Dedifferentiated amniotic fluid mesenchymal stem cell (primary cell): ENCODE measurements around the gene AKNAD1.

Experiments
- DNase-seq: peaks from one replicate; pipeline ENCODE4 v3.0.0-alpha.2; 2016; ENCODE audit errors: extremely low spot score

Gene AKNAD1

DNA sequence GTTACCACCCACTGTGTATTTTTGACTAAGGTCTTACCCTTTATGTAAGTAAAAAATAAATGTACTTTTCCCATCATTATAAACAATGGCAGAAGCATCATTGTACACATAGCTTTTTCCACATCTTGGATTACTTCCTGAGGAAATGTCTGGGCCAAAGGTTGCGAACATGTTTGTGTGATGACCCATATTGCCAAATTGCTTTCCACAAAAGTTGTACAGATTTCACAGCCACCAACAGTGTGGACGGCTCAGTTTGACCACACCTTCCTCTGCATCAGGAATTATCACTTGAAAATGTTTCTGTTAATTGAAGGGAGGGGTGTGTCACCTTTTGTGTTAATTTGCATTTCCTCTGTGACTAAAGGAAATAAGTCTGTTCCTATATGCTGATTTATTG lies 25.7 kb downstream of the AKNAD1 start:
- peak; percentile 43 for DNase-seq

DNA sequence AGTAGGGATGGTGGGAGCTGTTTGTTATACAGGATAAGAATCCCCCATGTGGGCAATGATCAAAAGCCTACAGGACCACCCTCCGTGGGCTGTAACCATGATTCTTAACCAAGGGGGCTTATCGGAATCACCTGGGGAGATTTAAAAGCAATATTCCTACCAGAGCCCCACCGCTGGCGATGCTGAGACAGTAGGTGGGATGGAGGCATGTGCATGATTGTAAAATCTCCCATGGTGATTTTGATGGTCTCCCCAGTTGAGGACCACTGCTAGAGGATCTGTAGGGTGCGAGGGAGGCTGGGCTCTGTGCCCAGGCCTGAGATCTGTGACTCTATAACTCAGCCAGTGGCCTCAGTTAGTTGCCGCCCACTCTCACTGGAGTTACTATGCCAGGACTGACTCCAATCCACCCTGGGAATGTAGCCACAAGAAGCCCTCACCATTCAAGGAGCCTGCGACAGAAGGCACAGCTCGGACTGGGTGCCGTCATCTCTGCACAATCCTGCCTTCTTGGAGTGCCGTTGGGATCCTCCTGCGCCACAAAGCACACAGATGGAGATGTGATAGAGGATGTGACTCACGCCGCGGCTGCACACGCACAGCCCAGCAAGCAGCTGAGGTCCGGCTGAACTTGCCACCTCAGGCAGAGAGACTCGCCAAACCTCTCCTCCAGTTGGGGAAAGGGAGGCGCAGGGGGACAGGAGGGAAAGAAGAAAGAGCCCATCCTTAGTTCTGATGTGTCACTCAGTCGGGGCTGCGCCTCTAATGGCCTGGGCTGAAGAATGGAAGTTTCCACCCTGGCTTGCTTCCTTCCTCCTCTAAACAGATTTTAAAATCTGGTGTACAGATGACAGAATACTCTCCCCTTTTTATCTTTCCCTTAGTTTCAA lies 26.5 kb downstream of the AKNAD1 start:
- peak; percentile 84 for DNase-seq

DNA sequence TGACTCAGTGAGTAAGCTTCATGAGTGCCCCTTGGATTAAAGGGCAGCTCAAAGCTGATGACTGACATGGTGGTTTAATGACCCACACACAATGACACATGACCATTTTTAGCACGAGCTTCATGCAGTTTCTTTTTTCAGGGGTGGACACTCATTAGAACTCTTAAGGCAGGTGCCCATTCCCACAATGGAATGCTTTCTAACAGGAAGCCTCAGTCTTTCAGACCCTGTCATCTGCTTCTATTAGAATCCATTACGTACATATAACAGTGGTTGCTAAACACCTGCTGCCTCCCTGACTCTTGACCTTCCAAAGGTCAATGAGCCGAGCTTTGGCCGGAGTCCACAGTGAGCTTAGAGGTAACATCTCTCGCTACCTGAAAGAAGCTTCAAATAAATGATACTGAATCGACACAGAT lies 27.4 kb downstream of the AKNAD1 start:
- no peak for DNase-seq

DNA sequence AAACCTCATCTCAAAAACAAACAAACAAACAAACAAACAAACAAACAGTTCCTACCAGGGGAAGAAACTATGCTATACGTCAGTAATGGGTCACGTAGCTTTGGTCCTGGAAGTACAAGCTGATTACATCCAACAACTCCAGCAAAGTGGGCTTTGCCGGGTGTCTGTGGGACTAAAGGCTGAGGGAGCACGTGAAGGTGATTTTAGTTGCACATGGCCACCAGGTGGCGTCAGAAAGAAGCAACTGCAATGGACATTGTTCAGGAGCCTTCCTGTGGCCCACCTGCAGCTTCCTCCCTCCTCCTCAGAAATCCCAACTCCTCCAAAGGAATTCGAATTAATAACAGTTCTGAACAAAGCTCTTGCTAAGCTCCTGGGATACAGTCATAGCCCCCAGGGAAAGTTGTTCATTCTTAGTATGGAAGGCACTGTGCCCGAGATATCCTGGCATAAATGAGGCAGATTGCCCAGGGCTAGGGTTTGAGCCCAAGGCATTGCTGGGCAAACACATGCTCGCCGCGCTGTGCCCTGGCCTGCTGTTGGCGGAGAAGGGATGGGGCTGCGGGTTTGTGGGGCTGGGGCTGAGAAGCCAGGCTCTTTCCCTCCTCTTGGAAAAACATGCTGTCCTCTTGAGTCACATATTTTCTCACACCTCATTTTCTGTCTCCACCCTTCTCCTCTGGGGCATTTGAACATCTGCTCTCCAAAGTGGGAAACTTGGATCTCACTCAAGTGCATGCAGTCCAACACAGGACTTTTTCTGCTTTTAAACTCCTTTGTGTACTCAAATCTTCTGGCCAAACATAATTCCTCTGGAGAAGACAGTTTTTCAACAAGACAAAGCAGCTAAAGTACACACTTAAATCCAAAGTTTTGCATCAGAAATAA lies 28.6 kb downstream of the AKNAD1 start:
- peak; percentile 79 for DNase-seq

DNA sequence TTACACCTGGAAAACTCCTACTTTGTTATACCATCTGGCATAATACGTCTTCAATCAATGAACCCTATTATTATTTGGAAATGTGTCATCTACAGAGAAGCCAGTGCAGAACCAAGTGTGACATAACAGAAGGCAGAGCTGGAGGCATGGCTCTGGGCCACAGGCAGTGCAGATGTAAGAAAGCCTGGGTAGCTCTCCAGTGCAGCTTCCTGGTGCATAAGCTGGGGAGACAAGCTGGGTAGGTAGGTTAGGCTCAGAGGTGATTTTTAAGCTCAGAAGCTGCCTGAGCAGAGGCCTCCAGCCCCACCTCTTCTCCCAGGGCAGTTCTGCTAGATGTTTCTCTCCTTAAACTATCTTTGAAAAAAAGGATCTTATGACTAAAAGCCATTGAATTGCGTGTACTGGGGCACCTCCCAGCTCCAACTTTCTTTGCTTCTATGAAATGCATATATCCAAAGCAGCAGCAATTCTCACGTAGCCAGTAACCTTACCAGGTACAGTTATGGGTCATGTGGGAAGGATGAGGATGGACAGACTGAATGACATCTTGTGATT lies 30.7 kb downstream of the AKNAD1 start:
- DNase-seq, result no peak

DNA sequence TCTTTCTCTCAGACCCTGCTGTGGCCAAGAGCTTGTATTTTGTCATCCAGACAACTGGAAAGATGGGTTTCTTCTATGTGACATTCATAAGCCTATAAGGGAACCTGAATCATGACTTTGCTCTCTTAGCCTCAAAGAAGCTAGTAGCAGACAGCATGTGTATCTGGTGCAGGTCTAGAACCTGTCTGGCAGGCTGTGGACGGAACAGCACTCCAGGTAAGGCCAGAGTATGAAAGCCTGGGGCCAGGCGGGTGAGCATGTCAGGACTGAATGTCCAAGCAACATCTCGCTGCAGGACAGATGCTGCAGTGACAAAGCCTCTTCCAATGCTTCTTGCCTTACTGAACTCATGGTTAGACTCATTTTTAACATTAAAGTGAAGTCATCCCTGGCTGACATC lies 32.8 kb downstream of the AKNAD1 start:
- no peak for DNase-seq

DNA sequence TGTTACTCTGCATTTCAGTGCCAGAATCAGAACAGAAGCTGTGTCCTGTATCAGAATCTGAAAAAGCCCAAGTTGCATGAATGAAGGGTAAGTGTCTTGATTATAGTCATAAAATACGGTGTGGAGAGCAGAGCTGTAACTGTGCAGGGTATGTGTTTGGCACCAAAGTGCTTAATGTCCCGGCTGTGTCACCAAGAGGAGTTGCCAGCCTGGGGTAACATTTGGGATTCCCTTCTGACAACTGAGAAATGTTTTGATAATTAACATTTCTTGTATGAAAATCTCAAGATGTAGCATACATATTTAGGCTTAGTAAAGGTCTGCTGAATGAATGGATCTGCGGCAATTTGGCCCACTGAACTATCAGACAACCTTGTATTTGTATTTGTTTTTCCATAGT lies 33.3 kb downstream of the AKNAD1 start:
- DNase-seq, result no peak

DNA sequence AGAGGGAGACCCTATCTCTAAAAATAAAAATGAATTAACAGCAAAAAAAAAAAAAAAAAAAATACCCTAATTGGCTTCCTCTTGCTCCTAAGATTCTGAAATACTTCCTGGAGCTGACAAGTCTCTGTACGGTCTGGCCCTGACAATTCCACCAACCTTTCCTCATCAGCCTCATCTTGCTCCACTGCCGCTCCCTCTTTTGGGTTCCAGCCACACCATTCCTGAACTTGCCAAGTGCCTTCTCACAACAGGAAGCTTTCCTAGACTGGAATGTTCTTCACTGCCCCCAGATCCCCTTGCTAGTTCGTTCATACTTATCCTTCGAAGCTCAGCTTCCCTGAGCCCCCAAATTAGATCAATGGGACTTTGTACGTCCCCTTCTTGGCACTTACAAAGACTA lies 37.0 kb downstream of the AKNAD1 start:
- DNase-seq, result no peak

DNA sequence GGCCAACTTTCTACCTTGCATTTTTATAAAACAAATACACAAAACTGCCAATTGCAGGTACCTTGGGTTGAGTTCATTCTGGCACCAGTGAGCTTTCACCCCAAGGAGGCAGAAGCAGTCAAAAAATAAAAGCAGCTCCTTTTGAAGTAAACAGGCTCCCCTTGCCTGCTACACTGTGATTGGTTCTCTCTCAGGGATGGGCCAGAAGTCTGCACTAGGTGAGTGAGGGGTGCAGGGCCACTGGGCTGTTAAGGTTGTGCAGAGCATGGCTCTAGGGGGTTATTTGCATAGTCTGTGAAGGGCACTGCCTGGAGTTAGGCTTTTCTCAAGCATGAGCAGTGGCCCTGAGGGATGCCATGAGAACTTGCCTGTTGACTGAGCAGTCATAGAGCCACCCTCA lies 39.1 kb downstream of the AKNAD1 start:
- DNase-seq, result no peak

DNA sequence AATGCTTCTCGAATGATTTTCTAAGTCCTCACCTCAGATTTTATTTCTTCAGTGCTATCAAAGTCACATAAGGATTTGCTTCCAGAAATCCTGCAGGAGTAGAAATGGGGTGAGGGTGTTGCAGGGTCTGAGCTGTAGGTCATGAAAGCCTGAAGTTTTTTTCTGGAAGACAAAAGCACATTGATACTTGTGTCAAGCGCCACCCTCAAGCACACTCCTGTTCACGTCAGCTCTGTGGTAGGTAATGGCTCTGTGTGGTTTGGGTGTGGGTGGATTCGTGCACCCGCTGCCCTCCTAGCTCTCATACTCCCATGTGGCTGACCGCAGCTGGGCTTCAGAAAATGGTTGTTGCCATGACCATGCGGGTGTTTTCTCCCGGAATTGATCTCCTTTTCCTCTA lies 39.9 kb downstream of the AKNAD1 start:
- DNase-seq, result no peak

DNA sequence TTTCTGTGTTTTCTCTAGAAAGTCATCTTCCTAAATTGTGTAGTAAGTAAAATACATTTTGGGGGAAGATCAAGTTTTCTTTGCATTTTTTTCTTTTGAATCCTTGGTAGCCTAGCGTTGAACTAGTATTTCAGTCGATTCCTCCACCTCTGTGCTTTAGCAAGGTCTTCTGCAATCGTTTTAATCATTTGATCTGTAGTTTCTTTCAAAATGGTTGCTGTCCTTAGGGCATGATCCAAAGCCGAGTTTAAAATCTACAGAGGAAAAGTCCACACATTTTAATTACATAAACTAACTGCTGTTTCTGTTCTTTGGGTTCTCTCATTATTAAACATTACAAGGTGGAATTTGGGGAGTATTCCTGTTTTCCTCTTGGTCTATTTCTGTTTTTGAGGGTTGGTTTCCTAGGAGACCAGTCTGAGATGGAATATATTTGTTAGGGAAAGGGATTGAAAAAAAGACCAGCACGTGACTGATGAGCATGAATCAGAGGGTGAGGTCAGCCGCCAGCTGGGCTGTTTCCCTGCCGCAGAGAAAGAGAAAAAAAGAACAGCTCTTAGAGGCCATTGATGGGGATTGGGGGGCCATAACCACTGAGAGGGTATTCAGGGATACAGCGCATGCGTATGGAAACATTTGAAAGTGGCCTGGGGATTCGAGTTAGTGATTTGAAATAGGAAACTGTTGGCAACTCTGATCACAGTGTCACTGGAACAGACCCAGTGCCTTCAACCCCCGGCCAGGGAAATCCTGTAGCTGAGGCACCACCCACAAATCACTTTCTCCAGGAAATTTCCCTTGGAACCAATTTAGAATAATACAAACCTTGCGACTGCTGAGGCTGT lies 40.6 kb downstream of the AKNAD1 start:
- DNase-seq, result peak; percentile 96

DNA sequence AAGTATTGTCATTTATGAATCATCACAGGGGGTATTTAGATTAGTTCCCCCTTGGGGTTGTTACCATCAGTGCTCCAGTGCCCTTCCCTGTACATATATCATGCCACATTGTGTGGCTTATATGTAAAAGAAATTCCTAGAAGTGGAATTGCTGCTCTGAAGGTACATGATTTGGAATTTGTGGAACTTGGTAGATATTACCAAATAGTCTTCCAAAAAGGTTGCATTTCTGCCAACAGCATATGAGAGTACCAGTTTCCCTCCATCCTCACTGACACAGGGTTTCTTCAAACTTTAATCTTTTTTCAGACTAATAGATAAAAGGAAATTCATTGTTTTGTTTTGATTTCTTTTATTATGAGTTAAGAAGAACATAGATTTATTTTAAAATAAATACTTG lies 41.3 kb downstream of the AKNAD1 start:
- DNase-seq, result no peak

DNA sequence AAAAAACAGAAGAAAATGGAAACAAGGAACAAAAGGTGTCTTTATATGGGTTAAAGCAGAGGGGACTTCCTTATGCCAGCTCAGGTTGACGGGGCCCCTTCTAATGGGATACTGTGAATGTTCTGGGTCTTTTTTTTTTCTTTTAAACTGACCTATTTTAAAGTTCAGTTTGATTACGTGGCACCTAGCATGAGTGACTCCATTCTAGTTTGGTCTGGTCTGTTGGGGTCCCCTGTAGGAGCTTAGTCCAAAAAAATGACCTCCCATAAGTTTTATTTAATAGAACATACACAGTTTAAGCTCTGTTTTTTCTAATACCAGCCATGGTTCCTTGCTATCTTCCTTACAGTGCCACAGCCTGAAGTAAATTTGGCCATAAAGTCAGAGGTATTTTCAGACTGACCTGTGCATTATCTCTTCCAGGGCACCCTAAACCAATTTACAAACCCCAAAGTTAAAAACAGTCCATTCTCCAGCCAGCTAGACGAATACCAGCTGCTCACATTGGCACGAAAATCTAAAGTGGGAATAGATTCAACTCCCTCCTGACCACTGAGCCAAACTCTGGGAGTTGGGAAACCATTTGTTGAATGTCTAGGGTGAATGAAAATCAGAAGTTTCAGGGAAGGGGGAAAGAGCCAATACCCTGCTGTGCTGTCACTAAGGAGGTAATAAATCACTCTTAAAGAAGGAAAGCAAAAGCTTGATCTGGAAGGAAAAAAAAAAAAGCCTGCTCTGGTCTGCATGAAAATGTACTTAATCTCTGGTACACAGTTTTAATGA lies 42.4 kb downstream of the AKNAD1 start:
- DNase-seq, result peak; percentile 38

DNA sequence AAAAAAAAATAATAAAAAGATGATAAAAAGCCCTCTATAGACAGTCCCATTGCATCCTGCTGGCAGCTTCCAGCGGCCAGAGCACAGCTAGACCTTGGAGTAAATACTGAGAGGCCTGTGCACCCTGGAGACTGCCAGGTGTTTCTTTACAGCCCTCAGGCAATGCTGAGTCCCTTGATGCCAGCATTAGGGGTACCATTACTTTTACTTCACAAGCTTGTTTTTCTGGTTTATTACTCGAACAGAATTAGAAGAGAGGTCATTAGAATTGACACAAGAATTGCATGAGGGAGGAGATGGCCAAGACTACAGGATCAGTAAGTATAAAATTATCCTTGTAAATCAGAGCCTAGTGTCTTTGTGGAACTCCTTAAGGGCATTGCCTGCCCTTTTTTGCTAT lies 43.6 kb downstream of the AKNAD1 start:
- DNase-seq, result no peak

DNA sequence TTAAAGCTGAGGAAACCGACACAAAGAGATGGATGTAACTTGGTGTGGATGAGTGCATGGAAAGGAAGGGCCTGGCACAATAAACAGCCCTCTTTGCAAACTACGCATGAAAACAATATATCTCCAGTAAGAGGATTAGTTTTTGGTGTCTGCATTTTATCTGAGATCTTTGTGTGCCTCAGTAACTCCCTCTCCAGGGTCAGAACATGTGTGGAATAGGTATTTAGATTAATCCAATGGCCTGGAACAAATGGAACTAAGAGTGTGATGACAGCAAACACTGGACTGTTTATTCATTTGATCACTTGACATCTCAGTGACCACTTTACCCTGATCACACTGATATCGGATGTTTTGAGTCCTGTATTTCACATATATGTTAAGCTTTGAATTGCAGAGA lies 45.3 kb downstream of the AKNAD1 start:
- no peak for DNase-seq

DNA sequence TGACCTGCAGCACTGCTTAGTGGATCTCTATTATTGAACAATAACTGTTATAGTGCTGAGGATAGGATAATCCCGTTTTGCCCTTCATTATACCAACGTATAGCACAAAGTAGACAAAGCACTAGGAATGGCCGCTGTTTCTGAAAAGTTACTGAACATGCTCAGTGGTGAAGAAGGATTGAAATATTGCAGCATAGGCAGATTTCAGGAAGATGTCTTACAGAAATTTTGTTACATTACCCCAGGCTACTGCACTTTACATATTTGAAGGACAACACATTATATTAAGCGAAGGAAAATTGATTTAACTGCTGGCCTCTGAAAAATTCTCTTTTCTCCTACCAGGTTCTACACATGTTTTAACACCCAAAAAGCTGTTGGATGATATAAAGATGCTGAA lies 48.5 kb downstream of the AKNAD1 start:
- no peak for DNase-seq

DNA sequence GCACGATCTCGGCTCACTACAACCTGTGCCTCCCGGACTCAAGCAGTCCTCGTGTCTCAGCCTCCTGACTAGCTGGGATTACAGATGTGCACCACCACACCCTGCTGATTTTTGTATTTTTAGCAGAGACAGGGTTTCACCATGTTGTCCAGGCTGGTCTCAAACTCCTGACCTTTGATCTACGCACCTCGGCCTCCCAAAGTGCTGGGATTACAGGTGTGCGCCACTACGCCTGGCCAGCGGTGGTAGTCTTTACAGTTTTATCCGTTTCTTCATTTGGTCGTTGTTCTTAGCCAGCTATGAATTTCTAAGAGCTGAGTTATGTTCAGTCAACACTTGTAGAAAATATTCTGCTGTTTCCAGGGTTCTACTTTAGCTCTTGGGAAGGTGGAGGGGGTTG lies 53.3 kb downstream of the AKNAD1 start:
- no peak for DNase-seq

DNA sequence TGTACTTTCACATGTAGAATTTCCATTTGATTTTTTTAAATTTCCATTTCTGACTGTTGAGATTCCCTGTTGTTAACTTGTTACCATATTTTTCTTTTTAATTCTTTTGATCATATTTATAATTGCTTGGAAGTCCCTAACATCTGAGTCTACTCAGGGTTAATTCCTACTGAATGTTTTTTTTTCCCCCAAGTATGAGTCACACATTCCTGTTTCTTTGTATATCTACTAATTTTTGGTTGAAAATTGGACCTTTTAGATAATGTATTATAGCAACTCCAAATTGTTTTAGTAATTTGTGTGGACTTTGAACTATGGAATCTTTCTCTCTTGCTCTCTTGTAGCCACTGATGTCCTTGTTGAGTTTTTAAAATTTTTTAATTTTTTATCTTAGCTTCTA lies 55.8 kb downstream of the AKNAD1 start:
- DNase-seq, result peak; percentile 18

DNA sequence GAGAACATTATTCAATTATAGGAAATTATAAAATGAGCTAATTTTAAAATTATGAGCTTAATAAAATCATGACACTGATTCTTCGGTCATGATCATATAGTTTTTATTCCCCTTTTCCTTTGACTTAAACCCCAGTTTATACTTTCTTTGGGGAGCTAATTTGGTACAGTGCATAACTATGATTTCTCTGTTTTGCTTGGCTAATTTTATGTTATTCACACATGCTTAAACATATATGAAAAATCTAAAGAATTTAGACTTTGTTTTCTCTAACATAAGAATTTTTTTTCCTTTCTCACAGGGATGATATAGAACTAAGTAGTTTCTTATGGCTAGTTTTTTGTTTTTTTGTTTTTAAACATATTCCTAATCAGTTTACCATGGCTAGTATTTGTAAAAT lies 57.9 kb downstream of the AKNAD1 start:
- no peak for DNase-seq

DNA sequence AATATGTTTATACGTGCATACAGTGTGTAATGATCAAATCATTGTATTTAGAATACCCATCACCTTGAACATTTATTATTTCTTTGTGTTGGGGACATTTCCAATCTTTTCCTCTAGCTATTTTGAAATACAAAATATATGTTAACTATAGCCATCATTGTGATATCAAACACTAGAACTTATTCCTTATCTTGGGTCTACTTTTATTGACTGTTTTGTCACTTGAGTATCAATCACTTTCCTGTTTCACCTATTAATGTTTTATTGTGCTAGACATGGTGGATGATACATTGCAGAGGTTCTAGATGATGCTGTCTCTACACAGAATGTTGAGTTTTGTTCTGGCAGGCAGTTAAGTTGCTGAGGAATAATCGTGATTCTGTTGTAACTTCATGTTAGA lies 64.5 kb downstream of the AKNAD1 start:
- no peak for DNase-seq

DNA sequence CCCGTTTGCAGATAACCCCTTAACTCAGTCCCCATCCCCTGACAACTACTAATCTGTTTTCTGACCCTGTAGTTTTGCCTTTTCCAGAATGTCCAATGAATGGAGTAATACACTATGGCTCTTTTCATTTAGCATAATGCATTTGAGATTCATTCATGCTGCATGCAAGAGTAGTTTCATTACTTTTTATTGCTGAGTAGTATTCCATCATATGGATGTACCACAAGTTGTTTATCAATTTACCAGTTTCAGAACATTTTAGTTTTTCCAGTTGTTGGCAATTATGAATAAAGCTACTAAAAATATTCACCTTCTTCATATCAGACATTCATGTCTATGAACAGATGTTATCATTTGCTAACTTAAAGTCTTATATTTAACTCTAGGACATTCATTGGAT lies 65.1 kb downstream of the AKNAD1 start:
- no peak for DNase-seq
